Endometrial microvascular endothelial cells (primary cell): Measurements from ENCODE around the gene WNT11. TPM values are rescaled to one million over a fixed set of nuclear protein-coding genes. Genes with fewer than 3 reads are reported as not detected.

ENCODE experiments used
- in situ Hi-C: cut with HindIII; loops from 2 replicates; pipeline ENCODE4 v1.10.0; 2017; ENCODE audit warnings: low sequenced_read_pairs, low pct_unique_long_range_greater_than_20kb; ENCODE audit errors: inconsistent ontology term
- total RNA-seq: library from RNA; depleted of rRNA; stranded (reverse); fragments of >200 nt; gene quantifications from one replicate; pipeline ENCODE4 v1.2.3, GENCODE V29; 2015; ENCODE audit errors: inconsistent ontology term

WNT11 gene
- total RNA-seq, 1 donor from 2014 or later, result not detected

- in situ Hi-C loops, result no loop called here
These were observed 43.7 kb downstream of the WNT11 start for GRCh38 chr11:76162336-76163288.

DNA sequence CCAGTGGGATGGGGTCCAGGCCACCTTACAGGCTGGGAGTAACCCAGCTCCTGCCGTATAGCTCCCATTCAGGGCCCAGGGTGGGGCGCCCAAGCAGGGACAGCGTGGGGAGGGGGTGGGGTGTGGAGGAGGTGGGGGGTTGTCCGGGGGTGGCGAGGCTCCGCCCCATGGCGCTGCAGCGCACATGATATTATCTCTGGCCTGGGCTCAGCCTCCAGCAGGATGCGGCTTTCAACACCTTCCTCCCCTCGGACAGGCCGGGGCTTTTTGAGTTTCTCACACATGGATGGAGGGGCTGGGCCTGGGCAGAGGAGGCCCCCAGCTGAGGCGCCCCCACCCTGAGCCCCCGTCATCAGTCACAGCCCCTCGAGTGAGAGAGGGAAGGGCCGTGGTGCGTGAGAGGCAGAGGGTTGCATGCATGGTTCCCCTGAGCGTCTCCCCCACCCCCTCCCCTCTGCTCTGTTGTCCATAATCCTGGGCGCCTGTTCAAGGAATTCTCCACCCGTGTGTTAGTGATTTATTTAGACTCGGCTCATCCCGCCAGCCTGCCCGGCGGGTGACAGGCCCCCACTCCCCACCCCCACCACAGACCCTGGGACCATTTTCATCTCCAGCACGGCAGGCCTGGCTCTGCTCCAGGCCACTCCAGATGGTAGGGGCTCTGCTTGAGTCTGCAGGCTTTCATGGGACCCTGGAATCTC lies 44.9 kb downstream of the WNT11 start:
- in situ Hi-C loops, result no loop called here

GRCh38 chr11:76160856-76161255 lies 45.4 kb downstream of the WNT11 start:
- in situ Hi-C loops, result no loop called here

DNA sequence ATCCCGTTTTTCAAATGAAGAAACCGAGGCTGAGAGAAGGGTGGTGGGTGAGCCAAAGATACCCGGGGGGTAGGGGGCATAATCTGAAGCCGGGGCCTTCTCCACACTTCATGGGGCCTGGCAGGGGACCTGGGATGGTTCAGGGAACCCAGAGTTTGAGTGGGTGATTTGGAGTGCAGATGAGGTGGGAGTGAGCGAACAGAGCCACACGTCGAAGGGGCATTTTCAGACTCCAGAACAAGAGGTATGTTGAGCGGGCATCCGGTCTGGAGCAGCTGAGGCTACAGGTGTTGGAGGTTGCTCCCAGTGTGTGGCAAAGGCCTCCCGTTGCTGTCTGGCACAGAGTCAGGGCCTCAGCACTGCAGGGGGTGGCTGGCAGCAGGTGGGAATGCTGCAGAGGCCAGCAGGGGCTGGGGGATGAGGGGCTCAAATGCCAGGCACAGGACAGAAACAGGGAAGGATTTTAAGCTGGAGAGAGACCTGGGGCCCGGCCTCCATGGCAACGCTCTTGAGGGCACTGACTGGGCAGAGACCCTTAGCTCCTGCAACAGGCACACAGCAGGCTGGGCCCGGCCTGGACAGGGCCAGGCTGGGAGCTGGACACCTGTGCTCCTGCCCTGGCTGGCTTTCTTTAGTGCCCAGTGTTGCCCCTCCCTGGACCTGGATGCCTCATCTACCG lies 46.2 kb downstream of the WNT11 start:
- in situ Hi-C loops, result no loop called here

GRCh38 chr11:76159303-76159937 lies 46.9 kb downstream of the WNT11 start:
- in situ Hi-C loops, result no loop called here

DNA sequence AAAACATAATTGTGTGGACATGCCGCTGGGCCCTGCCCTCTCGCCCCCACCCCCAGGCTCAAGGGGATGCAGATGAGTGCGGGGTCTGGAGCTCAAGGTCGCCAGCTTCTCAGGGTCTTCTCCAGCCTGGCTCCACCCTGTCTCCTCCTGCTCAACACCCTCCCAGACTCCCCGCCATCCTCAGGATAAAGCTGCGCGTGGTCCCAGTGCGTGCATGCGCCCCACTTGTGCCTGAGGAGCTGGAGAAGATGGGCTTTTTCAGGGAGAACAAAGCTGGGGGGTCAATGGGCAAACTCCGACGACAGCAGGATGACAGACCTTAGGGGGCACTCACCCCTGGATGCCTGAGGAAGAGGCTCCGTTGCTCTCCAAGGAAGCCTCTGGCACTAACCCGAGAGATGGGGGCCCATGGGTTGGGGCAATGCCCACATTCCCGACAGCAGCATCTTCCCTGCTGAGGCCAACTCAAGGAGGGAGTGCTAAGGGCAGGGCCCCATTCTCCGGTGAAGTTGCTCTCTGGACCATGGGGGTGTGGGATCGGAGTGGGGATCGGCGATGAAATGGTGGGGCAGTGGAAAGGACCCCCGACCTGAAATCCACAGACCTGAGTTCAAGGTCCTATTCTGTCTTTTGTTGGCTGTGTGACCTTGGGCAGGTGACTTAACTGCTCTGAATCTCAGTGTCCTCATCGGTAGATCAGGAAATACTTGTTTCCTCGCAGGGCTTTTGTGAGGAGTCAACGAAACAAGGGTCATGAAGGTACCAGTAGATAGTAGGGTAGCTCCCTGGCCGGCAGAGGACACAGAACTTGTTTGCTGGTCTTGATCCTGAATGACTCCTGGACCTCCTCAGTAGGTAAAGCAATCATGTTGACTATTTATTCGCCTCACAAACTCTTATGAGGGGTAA lies 47.7 kb downstream of the WNT11 start:
- in situ Hi-C loops, result no loop called here

- in situ Hi-C loops, result no loop called here
These were observed 48.4 kb downstream of the WNT11 start for GRCh38 chr11:76157891-76158290.

GRCh38 chr11:76156971-76157427 lies 49.3 kb downstream of the WNT11 start:
- in situ Hi-C loops, result no loop called here

DNA sequence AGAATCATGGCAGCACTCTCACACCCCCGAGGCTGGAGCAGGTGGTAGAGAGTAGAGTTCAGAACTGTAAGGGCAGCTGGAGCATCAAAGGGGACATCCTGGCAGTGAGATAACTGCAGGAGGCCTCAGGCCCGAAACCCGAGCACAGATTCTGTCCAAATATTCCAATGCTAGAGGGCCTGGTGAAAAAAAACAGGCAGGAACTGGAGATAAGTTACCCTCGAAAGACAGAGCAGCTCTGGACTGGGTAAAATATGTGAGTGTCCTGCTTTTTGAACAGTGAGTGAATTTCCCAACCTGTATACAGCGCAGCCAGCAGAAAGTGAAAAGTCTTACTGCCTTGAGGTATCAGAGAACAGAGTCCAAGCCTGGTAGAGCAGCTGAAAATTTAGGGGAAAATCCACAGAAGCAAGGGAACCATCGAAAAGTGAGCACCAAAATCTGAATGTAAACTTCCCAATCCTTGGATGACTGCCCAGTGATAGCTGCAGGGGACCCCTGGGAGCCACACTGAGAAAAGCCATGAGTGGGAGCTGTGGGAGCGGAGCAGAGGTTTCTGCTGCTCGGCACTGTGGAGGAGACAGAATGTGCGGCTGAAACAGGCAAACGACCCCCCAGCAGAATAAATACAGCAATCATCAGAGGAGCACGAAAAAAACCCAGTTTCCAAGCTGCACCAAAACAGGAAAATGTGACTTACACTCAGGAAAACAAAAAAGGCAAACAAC lies 50.6 kb downstream of the WNT11 start:
- in situ Hi-C loops, result no loop called here

DNA sequence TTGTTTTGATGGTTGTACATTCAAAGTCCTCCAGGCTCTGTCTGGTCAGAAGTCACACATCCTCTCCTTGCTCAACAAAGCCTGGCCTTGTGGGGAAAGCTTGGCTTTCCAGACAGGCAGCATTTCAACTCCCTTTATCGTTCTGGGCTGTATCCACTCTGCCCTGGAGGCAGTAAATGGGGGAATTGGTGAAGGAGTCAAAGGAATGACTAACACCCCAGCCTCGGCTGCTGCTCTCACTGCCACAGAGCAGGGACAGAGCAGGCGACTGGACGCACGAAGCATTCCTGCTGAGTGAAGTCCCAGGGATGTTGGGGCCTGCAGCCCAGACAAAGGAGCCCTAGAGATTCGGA lies 52.8 kb downstream of the WNT11 start:
- in situ Hi-C loops, result no loop called here

GRCh38 chr11:76152741-76153570 lies 53.3 kb downstream of the WNT11 start:
- in situ Hi-C loops, result no loop called here

DNA sequence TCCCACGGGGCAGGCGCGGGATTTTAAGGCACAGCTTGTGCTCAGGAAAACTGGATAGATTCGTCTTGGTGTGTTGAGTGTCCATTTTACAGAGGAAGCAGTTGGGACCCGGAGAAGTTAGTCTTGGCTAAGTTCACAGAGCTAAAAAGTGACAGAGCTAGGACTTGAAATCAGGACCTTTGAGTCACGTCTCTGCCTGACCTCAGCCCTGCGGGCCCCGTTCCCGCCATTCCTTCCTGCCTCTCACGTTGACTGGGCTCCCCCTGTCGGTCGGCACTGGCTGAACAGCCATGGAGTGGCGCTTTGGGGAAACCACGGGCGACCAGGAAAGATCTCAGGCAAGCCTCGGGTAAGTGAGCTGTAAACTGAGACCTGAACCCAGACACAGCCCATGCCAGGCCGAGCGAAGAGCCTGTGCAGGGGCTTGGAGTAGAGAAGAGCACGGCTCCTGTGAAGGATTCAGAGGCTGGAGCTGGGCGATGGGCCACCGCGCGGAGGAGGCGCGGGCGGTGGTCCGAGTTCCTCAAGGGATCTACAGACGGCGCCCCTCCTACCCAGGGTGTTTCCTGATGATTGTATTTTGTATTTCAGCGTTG lies 54.1 kb downstream of the WNT11 start:
- in situ Hi-C loops, result no loop called here

DNA sequence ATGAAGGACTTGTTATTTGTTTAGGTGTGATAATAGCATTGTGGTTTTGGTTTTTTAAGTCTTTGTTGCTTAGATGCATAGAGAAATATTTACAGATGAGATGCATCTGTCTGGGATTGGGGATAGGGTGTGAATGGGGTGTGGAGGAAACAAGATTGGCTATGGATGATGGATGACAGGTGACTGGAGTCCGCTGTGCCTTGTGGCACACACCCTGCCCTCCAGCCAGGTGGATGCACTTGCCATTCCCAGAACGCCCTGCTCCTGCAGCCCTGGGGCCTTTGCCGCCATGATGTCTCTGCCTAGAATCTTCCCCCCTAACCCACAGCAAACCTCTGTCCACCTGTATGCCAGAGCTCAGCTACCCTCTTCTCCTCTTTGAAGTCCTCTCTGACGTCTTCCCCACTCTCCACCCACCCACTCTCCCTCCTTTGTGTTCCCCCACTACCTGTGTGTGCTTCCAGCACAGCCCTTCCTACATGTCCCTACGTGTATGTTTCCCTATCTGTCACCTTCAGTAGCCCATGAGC lies 54.7 kb downstream of the WNT11 start:
- in situ Hi-C loops, result no loop called here

DNA sequence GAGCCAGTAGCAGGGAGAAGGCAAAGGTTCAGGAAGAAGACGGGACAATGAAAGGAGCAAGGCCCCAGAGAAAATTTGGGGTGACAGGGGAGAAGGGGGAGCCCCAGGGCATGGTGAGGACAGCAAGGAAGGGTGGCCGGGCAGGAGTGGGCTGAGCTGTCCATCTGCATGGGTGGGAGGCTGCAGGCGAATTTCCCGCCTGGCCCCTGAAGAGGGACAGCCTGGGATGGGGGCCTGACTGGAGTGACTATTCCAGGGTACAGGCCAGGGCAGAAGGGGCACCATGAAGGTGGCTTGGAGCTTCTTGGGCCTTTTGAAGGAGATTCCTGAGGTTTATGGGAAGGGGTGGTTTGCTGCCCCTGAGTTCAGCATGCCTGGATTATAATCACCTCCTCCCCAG lies 56.2 kb downstream of the WNT11 start:
- in situ Hi-C loops, result no loop called here

DNA sequence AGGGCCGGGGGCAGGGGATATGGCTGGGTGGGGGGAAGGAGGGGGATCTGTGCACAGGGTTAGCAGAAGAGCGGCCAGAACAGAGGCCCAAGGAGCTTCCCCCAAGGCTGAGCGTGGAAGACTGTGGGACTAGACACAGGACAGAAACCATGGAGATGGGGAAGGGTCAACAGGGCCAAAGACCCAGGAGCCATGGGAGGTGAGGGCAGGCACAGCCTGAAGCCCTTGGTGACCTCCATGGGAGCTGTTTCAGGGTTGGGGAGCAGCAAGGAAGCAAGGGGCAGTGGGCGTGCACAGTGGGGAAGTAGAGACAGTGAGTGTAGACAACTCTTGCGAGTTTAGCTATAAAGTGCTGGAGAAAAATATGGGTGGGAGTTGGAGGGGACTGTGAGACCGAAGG lies 56.6 kb downstream of the WNT11 start:
- in situ Hi-C loops, result no loop called here

DNA sequence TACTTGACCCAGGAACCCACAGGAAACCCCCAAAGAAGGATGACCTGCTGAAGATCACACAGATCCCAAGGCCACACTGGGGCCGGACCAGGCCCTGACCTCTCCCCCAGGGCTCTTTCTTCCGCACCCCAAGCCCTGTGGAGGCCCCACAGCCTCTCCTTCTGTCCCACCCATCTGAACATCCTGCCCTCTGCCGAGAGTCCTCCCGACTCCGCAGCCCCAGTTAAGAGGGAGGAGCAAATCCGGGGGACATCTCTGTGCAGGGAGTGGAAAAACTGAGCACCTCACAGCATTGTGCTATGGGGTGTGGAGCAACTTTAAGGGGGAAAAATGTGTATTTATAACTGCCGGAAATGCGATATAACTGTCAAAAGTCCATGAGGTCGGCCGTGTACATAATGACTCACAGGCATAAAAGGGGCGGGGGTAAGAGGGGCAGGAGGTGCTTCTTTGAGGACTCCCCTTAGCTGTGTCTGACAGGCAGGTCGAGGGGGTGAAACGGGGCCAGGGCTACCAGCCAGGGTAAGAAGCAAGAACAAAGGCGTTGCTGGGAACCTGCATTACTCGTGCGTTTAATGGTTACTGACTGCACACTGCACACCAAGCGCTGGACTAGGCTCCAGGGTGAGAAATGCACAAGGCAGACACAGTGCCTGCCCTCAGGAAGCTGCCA lies 57.2 kb downstream of the WNT11 start:
- in situ Hi-C loops, result no loop called here
